Stomach (tissue), 9 donors: Measurements from ENCODE around the gene XRCC5. TPM values are rescaled to one million over a fixed set of nuclear protein-coding genes. Genes with fewer than 3 reads are reported as not detected.

Experiments
- DNase-seq, 2 donors: peaks; one replicate each; pipeline versions ENCODE4 v3.0.0 to v3.0.0-alpha.2; 2013 to 2019
- H3K27ac ChIP-seq, 5 donors: fragments of 200-600 bp in 4 of 5; sonication (generic) in 4 of 5; one replicate each; pipeline ENCODE4 v1.5.1; 2013 to 2019; ENCODE audit warnings: mild to moderate bottlenecking in 1 of 5, moderate library complexity in 1 of 5
- H3K27me3 ChIP-seq, 3 donors: fragments of 200-600 bp; sonication (generic); one replicate each; pipeline ENCODE4 v1.5.1; 2017 to 2019; ENCODE audit warnings: mixed run types in 1 of 3
- H3K36me3 ChIP-seq, 4 donors: fragments of 200-600 bp; sonication (generic); 1 replicate in 3 of 4; 2 replicates in 1 of 4; pipeline ENCODE4 v1.5.1; 2016 to 2019
- H3K4me1 ChIP-seq, 4 donors: fragments of 200-600 bp; sonication (generic); one replicate each; pipeline ENCODE4 v1.5.1; 2016 to 2019
- H3K4me3 ChIP-seq, 4 donors: fragments of 200-600 bp; sonication (generic) in 3 of 4; one replicate each; pipeline ENCODE4 v1.5.1; 2016 to 2019; ENCODE audit warnings: mild to moderate bottlenecking in 1 of 4
- H3K9me3 ChIP-seq, 4 donors: fragments of 200-600 bp; sonication (generic); one replicate each; pipeline ENCODE4 v1.5.1; 2016 to 2019
- CTCF ChIP-seq, 7 experiments: fragments of 450-650 bp in 4 of 7; fragments of 200-600 bp in 3 of 7; sonication (generic) in 3 of 7; IDR thresholded peaks; one replicate each; pipeline ENCODE4 v1.5.1; 2016 to 2019; ENCODE audit warnings: antibody characterized with exemption in 7 of 7, control low read depth in 2 of 7, mild to moderate bottlenecking in 1 of 7
- EP300 ChIP-seq: sonication (generic); formaldehyde crosslinking; IDR thresholded peaks from one replicate; pipeline ENCODE4 v1.6.1; 2017; ENCODE audit warnings: antibody characterized with exemption
- POLR2A ChIP-seq, 4 donors: fragments of 450-650 bp; IDR thresholded peaks; one replicate each; pipeline ENCODE4 v1.6.1; 2016; ENCODE audit warnings: antibody characterized with exemption in 4 of 4, control low read depth in 2 of 4, mild to moderate bottlenecking in 1 of 4, moderate library complexity in 1 of 4
- POLR2AphosphoS5 ChIP-seq, 3 donors: sonication (generic); formaldehyde crosslinking; IDR thresholded peaks; one replicate each; pipeline ENCODE4 v1.6.1; 2016; ENCODE audit warnings: antibody characterized with exemption in 3 of 3
- WGBS, 5 donors: extraction: QIAGEN DNeasy Blood & Tissue Kit in 3 of 5; methylation state at CpG; one replicate each; pipeline versions ENCODE4 v1.1.5 to v1.1.7; 2013 to 2018; 5-methylcytosine and 5-hydroxymethylcytosine counted together
- intact Hi-C: fragments of 100-400 bp; cut with DNase I; formaldehyde crosslinking; loops from one replicate; pipeline ENCODE4 v1.15.1; 2023; ENCODE audit warnings: low total_unique reads
- polyA plus RNA-seq, 3 donors: library from polyadenylated mRNA; stranded (reverse); fragments of 200-250 nt; gene quantifications; one replicate each; pipeline ENCODE4 v1.2.3, GENCODE V29; 2013
- total RNA-seq, 5 donors: library from RNA; depleted of rRNA; stranded (reverse); fragments of >200 nt; gene quantifications; one replicate each; pipeline versions ENCODE4 v1.1.0 to v1.2.3, GENCODE V29; 2014 to 2016
- donor health status: healthy with polysubstance abuse.
- donor health status: Bipolar disorder and iron deficiency.
- donor health status: healthy.

The XRCC5 gene
- total and polyA plus RNA-seq, 8 donors, result 70.2 to 302 (median 92.9) TPM

- no peak overlapping the region for H3K27ac ChIP-seq
- peaks cover 0 to 24% (median 19%) of the 10 kb centered on the region in 4 donors for H3K36me3 ChIP-seq
- intact Hi-C loops, result no loop called here
- peaks cover 0 to 4% (median 0%) of the 10 kb centered on the region in 3 donors for H3K27me3 ChIP-seq
- H3K4me1 ChIP-seq, result peaks cover 20 to 39% (median 31%) of the 10 kb centered on the region in 4 donors
- H3K9me3 ChIP-seq, result no peaks in the 10 kb centered on the region
- WGBS, 5 donors, result 42 to 59% (median 55%) methylated on average over 13 of the region's 13 CpGs
- no peak overlapping the region for H3K4me3 ChIP-seq
- TF ChIP-seq POLR2A (IDR thresholded peaks at IDR 0.05), result no peak
- no peak for TF ChIP-seq CTCF (IDR thresholded peaks at IDR 0.05)
- TF ChIP-seq EP300, result no peak
- TF ChIP-seq POLR2AphosphoS5 (IDR thresholded peaks at IDR 0.05), result no peak
- peak in 1 of 2 donors; percentile 22 for DNase-seq
Observed at GRCh38 chr2:216107760-216108159, 1.4 kb upstream of the XRCC5 start.

- Histone ChIP-seq H3K27me3 (peaks cover 0 to 4% (median 0%) of the 10 kb centered on the region in 3 donors), H3K4me3 (peak overlapping the region; percentile 71 to 86 (median 80)), H3K9me3 (no peaks in the 10 kb centered on the region), H3K36me3 (peaks cover 2 to 30% (median 26%) of the 10 kb centered on the region in 4 donors), H3K27ac (peak overlapping the region in 4 of 5 donors; percentile 89 to 96 (median 94)), H3K4me1 (peaks cover 21 to 46% (median 37%) of the 10 kb centered on the region in 4 donors)
- no peak for DNase-seq
- intact Hi-C loops, result no loop called here
- TF ChIP-seq EP300, result no peak
- no peak for TF ChIP-seq CTCF (IDR thresholded peaks at IDR 0.05)
- no peak for TF ChIP-seq POLR2AphosphoS5 (IDR thresholded peaks at IDR 0.05)
- no peak for TF ChIP-seq POLR2A (IDR thresholded peaks at IDR 0.05)
- WGBS, 5 donors, result 49 to 67% (median 60%) methylated on average over 6 of the region's 6 CpGs
Observed at GRCh38 chr2:216108310-216108966, 710 bp upstream of the XRCC5 start.

GRCh38 chr2:216109962-216110614 is 940 bp downstream of the XRCC5 start:
- Histone ChIP-seq H3K4me3 (peak overlapping the region; percentile 71 to 86 (median 80)), H3K36me3 (peaks cover 4 to 41% (median 37%) of the 10 kb centered on the region in 4 donors), H3K27ac (peak overlapping the region in 4 of 5 donors; percentile 89 to 96 (median 94)), H3K4me1 (peaks cover 28 to 57% (median 50%) of the 10 kb centered on the region in 4 donors), H3K9me3 (no peaks in the 10 kb centered on the region), H3K27me3 (peaks cover 0 to 4% (median 0%) of the 10 kb centered on the region in 3 donors)
- WGBS, 5 donors, result 1 to 4% (median 3%) methylated on average over 10 of the region's 10 CpGs
- peak in 1 of 2 donors; percentile 67 for DNase-seq
- intact Hi-C loops, result no loop called here
- peak in 4 of 7 experiments; percentile 28 to 60 (median 38) for TF ChIP-seq CTCF (IDR thresholded peaks at IDR 0.05)
- no peak for TF ChIP-seq POLR2A (IDR thresholded peaks at IDR 0.05)

GRCh38 chr2:216110620-216111019 is 1.5 kb downstream of the XRCC5 start:
- WGBS, 5 donors, result 6 to 16% (median 9%) methylated on average over 1 of the region's 1 CpG
- H3K27ac ChIP-seq, result peak overlapping the region in 4 of 5 donors; percentile 89 to 96 (median 94)
- intact Hi-C loops, result no loop called here
- no peak for DNase-seq
- H3K4me3 ChIP-seq, result peak overlapping the region; percentile 71 to 86 (median 80)
- no peak for TF ChIP-seq POLR2A (IDR thresholded peaks at IDR 0.05)
- TF ChIP-seq CTCF (IDR thresholded peaks at IDR 0.05), result no peak
- TF ChIP-seq EP300, result no peak
- no peak for TF ChIP-seq POLR2AphosphoS5 (IDR thresholded peaks at IDR 0.05)
- H3K27me3 ChIP-seq, result peaks cover 0 to 4% (median 0%) of the 10 kb centered on the region in 3 donors
- H3K4me1 ChIP-seq, result peaks cover 32 to 62% (median 55%) of the 10 kb centered on the region in 4 donors
- peaks cover 4 to 41% (median 37%) of the 10 kb centered on the region in 4 donors for H3K36me3 ChIP-seq
- H3K9me3 ChIP-seq, result no peaks in the 10 kb centered on the region
